ENCODE measurements around the gene CENPM.

CENPM gene

GRCh38 chr22:41969110-41969646 lies 22.2 kb upstream of the CENPM start, which contains the start of gene SEPTIN3:
Gene SEPTIN3 (plus strand): TSS chr22:41969443. CDS start chr22:41971493, 2,050 bp downstream.
- TF ChIP-seq, protein P1, sequence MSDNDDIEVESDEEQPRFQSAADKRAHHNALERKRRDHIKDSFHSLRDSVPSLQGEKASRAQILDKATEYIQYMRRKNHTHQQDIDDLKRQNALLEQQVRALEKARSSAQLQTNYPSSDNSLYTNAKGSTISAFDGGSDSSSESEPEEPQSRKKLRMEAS (IDR thresholded peaks at IDR 0.05; ENCODE audit: low read depth, low read length): no peak
- no peak within 1 kb of the TSS for H3K4me3 ChIP-seq (ENCODE audit: low read depth, low read length)
- no peak for DNase-seq (ENCODE audit: low read depth)

DNA sequence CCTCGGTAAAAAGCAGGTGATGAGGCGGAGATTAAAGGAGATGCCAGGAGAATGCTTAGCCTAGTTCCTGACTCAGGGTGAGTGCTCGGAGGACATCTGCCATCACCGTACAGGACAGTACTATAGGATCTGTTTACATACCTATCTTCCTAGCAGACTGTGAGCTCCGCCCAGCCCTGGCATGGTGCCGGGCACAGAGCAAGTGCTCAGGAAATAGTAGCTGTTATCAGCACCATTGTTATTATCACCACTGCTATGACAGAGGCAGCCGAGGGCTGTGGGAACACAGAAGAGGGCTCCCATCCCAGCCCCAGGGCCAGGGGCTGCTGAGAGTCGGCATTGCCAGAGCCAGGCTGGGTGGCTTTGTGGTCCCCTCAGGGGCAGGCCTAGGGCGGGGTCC lies 21.6 kb upstream of the CENPM start:
- no peak overlapping the region for H3K4me3 ChIP-seq (ENCODE audit: low read depth, low read length)
- TF ChIP-seq CTCF (IDR thresholded peaks at IDR 0.05; ENCODE audit: low read depth, low read length) (no peak), MYC (IDR thresholded peaks at IDR 0.05; ENCODE audit: low read depth, low read length) (no peak), POLR2A (IDR thresholded peaks at IDR 0.05; ENCODE audit: extremely low read depth, insufficient read length) (no peak)
- TF ChIP-seq, protein P1 (IDR thresholded peaks at IDR 0.05; ENCODE audit: low read depth, low read length): no peak
- DNase-seq (ENCODE audit: low read depth): no peak

DNA sequence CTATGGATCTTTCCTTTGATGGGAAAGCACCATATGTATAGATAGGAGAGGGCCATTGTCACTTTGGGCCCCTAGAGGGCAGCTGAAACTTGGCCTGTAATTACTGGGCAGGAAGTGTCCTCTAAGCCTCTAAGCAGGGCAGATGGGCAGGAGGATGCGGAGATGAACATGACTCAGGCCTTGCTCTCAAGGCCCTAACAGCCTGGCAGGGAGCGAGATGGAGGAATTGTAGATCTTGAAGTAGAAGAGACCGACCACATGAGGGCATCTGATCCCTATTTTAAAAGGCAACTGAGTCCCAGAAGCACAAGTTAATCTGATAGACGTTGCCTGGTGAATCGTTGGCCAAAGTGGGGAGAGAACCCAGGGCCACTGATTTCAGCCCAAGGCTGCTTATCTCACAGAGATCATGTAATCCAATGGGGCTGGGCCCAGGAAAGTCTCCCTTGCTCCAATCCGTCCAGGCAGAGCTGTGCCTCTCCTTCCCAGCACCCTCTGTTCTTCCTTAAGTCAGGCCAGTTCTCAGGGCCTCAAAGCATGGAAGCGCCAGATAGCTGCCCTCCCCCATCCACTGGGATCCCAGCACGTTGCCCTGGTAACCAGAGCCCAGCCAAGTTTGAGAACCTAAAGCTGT lies 19.8 kb upstream of the CENPM start:
- no peak overlapping the region for H3K4me3 ChIP-seq (ENCODE audit: low read depth, low read length)
- TF ChIP-seq, protein P1 (IDR thresholded peaks at IDR 0.05; ENCODE audit: low read depth, low read length): peak; percentile 34; the same call in 1 of the 2 replicates
- TF ChIP-seq CTCF (IDR thresholded peaks at IDR 0.05; ENCODE audit: low read depth, low read length): peak; percentile 12
- TF ChIP-seq MYC (IDR thresholded peaks at IDR 0.05; ENCODE audit: low read depth, low read length): 0 out of 2 replicates have a peak, but pooled peaks have one; percentile 16
- TF ChIP-seq POLR2A (IDR thresholded peaks at IDR 0.05; ENCODE audit: extremely low read depth, insufficient read length): no peak
- DNase-seq (ENCODE audit: low read depth): peak; percentile 89

DNA sequence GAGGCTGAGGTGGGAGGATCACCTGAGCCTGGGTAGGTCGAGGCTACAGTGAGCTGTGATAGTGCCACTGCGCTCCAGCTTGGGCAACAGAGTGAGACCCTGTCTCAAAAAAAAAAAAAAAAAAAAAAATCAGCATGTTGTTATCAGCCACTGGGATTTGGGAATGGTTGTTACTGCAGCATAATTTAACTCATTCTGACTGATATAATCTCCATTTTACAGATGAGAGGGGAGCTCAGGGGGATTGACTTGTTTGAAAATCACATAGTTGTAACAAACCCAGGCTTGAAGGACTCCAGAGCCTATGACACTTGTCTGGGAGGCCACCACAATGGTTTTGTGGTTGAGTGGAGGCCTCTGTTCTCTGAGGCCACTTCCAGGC lies 19.3 kb upstream of the CENPM start:
- TF ChIP-seq, protein P1 (IDR thresholded peaks at IDR 0.05; ENCODE audit: low read depth, low read length): no peak
- TF ChIP-seq MYC (IDR thresholded peaks at IDR 0.05; ENCODE audit: low read depth, low read length): no peak
- no peak for TF ChIP-seq CTCF (IDR thresholded peaks at IDR 0.05; ENCODE audit: low read depth, low read length)
- TF ChIP-seq POLR2A (IDR thresholded peaks at IDR 0.05; ENCODE audit: extremely low read depth, insufficient read length): no peak

DNA sequence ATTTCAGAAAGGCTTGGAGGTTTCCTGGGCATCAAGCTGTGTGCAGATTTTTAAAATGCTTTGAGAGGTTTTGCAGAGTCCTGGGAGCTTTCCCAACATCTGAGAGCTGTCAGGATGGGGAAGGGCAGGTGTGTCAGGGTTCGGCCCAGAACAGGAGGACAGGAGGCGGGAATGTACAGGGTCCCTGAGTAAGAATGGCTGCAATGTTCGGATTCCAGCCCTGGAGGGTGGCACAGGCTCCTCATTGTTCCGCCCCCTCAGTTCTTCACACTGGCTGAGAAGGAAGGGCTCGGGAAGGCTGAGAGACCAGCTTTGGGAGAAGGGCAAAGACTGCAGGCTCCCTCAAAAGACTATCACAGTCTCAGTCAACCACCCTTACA lies 17.1 kb upstream of the CENPM start:
- TF ChIP-seq CTCF (IDR thresholded peaks at IDR 0.05; ENCODE audit: low read depth, low read length) (no peak), POLR2A (IDR thresholded peaks at IDR 0.05; ENCODE audit: extremely low read depth, insufficient read length) (no peak), MYC (IDR thresholded peaks at IDR 0.05; ENCODE audit: low read depth, low read length) (no peak)
- TF ChIP-seq, protein P1 (IDR thresholded peaks at IDR 0.05; ENCODE audit: low read depth, low read length): no peak
- no peak overlapping the region for H3K4me3 ChIP-seq (ENCODE audit: low read depth, low read length)
- no peak for DNase-seq (ENCODE audit: low read depth)

More for the DNA sequence above, 19.3 kb upstream of the CENPM start:
- no peak for DNase-seq (ENCODE audit: low read depth)
- H3K4me3 ChIP-seq (ENCODE audit: low read depth, low read length): no peak overlapping the region

DNA sequence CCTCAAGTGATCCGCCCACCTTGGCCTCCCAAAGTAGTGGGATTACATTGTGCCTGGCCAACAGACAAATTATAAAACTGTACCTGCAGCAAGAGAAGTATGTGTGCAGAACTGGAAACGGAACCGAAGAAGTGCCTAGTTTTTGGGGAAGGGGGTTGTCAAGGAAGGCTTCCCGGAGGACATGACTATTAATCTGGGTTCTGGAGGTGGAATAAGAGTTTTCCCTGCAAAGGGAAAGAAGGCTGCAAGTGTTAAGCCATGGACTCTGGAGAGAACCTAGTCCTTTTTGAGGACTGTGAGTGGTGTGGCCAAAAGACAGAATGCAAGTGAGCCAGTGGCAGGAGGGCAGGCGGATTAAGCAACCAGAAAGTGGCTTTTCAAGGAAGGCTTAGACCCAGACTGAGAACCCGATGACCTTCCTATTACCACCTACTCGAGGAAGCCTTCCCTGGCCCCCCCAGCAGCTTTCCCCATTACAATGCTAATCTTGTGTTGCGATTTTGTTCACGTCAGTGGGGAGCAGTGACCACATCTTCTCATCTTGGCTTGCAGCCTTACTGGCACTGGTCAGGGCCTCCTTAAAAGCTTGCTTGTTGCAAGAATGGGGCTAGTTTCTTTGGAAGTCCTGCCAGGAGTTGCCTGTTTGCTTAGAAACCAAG lies 16.6 kb upstream of the CENPM start:
- no peak for TF ChIP-seq MYC (IDR thresholded peaks at IDR 0.05; ENCODE audit: low read depth, low read length)
- TF ChIP-seq POLR2A (IDR thresholded peaks at IDR 0.05; ENCODE audit: extremely low read depth, insufficient read length): no peak
- TF ChIP-seq, protein P1 (IDR thresholded peaks at IDR 0.05; ENCODE audit: low read depth, low read length): no peak
- no peak for TF ChIP-seq CTCF (IDR thresholded peaks at IDR 0.05; ENCODE audit: low read depth, low read length)
- DNase-seq (ENCODE audit: low read depth): no peak

More for the DNA sequence above, 16.6 kb upstream of the CENPM start:
- H3K4me3 ChIP-seq (ENCODE audit: low read depth, low read length): no peak overlapping the region
